Activated CD4-positive, CD25-positive, alpha-beta regulatory T cell treated with anti-CD3 and anti-CD28 coated beads, Interleukin-2, amount 50 U/mL, for 16 hours (primary cell): ENCODE results near the gene MYL4.
A peak's percentile ranks its signal among the peaks of the same experiment; 100 is the strongest.
"Not testable (repeated sequence)": the region's sequence is repeated elsewhere in the genome, so short reads cannot be mapped to it uniquely, and the experiment has no call there.

Experiments
- DNase-seq: peaks from one replicate; pipeline ENCODE4 v3.0.0-alpha.2; 2020; ENCODE audit warnings: low read depth, low spot score

Gene MYL4

DNA sequence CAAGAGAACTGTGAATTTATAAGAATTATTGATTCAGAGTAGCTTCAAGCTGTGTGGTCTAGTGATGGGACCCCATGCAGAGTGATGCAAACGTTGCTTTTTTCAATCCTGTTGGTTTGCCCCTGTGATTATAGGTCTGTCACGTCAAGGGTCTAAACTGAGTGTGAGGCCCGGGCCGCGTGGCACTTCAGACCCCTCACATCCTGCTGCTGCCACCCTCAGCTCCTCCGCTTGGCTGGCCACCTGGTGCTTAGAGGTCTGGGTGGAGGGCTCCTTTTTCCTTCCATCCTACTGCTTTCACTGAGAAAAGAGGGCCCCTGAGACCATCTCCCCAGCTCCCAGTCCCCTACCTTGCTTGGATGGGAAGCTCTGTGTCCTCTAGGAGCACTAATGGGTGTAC, 12.0 kb downstream of the MYL4 start:
- DNase-seq: no peak

DNA sequence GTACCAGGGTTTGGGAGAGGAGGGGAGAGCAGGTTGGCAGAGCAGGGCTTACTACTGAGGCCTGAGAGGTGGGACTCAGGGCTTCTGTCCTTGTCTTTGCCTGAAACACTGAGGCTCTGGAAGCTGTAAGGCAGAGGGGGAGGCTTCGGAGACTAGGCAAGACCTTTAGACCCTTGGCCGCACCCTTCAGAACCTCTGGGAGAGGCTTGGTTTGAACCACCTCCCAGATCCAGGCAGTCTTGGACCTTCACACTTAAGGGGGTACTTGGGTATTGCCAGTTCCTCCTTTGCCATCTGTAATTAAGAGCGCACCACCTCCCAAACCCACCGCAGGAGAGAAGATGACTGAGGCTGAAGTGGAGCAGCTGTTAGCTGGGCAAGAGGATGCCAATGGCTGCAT, 12.9 kb downstream of the MYL4 start:
- DNase-seq: no peak

DNA sequence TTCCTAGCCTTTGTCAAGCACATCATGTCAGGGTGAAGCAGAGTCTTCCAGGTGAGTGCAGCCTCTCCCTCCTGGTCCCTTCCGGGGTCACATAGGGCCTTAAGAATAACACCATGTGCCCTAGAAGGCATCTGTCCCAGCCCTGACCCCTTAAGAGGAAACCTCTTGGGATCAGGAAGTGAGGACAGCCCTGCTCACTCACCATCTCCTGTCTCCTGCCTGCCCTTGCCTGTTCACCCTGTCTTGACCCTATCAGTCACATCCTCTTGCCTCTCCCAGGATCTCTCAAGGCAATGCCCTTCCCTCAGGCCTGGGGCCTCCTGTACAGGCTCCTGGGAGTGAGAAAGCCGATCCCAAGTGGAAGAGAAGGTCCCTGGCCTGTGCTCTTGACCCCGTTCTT, 13.9 kb downstream of the MYL4 start:
- no peak for DNase-seq

DNA sequence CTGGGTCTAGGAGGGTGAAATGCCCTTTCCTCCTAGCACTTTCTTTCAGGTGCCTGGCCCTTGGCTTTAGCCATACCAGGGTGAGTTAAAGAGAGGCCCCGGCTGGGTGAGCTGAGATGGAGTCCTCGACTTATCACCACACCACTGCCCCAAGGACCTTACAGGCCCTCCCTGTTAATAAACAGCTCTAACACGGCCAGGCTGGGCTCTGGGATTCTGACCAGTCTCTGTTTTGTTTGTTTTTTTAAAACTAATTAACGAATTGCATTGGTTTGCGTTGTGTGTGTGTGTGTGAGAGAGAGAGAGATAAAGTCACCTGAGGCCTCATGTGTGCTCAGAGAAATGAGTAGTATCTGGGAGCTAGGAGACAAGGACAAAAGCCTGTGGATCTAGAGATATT, 14.3 kb downstream of the MYL4 start:
- no peak for DNase-seq

DNA sequence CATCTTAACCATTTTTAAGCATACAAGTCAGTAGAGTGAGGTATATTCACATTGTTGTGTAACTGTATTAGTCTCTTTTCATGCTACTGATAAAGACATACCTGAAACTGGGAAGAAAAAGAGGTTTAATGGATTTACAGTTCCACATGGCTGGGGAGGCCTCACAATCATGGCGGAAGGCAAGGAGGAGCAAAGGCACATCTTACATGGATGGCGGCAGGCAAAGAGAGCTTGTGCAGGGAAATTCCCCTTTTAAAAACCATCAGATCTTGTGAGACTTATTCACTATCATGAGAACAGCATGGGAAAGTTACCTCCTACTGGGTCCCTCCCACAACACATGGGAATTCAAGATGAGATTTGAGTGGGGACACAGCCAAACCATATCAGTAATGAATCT, 14.9 kb downstream of the MYL4 start:
- not testable (repeated sequence) for DNase-seq

DNA sequence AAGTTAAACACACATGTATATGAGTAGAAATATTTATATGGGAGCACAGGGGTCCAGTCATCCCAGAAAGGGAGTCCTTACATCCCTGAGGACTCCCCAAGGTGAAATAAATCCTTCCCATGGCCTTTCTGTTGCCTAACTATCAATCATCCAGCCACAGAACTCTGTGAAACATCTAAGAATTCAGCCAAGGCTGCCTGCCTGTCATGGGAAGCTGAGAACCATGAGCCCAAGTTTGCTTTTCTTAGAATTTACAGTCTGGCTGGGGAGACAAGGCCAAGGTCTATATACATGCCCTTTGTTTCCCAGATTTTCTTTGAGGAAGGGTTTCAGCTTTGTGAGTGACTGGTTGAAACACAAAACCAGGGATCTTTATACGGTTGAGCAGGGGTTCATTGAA, 15.8 kb downstream of the MYL4 start:
- DNase-seq: no peak

DNA sequence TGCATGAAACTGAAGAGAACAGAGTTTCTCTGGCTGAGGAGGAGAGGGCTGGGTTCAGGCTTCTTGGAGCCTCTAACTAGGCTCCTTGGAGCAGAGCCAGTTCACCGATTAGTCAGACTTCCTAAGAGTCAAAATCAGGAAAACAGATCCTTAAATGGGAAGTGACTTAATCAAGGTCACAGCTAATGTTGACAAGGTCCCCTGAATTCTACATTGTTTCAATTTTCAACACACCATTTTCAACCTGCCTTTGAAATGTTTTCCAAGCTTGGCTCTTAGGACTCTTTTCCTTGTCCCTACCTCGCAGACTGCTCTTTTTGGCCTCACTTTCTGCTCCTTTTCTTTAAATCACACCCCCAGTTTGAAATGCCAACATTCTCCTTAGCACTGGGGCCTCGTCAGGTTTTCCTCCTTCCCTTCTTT, 16.3 kb downstream of the MYL4 start:
- DNase-seq: no peak

DNA sequence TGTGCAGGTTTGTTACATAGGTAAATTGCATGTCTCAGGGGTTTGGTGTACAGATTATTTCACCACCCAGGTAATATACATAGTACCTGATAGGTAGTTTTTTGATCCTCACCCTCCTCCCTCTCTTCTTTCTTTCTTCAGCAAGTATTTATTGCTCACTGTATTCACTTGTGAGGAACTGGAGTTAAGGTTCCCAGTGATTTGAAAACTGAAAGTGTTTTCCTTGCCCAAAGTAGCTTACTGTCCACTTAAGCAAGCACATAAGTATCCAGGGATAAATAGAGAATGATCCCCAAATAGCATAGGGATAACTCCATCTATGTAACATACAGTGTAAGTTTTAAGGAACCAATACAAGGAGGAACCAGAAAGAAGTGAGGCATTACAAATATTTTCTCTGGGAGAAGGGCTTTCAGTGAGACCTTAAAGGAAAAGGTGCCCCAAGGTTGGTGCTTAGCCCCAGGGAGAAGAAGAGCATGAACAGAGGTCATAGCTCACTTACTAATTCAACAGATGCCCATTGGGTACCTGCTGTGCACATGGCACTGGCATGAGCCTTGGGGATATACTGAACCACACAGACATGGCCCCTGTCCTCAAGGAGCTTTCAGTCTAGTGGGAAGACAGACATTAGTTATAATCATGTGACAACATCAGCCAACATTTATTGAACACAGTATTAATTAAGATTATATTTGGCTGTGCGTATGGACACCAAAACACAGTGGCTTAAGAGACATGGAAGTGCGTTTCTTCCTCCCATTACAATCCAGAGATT, 17.0 kb downstream of the MYL4 start:
- DNase-seq: no peak

DNA sequence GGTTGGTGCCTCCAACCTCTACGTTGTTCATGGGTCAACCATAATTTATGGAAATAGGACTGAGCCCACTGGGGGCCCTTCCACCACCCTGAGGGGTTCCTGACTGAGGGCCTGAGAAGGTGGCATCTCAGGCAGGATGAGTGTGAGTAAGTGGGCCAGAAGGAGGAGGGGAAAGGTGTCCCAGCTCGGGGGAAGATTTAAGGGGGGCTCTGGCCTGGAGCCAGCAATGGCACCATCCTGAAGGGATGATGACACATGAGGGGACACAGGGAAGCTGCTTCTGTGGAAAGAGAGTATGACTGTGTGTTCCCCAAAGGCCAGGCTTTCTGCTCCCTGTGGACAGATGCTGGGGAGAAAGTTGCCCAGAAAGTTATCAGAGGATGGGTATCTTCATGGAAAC, 18.7 kb downstream of the MYL4 start:
- no peak for DNase-seq

DNA sequence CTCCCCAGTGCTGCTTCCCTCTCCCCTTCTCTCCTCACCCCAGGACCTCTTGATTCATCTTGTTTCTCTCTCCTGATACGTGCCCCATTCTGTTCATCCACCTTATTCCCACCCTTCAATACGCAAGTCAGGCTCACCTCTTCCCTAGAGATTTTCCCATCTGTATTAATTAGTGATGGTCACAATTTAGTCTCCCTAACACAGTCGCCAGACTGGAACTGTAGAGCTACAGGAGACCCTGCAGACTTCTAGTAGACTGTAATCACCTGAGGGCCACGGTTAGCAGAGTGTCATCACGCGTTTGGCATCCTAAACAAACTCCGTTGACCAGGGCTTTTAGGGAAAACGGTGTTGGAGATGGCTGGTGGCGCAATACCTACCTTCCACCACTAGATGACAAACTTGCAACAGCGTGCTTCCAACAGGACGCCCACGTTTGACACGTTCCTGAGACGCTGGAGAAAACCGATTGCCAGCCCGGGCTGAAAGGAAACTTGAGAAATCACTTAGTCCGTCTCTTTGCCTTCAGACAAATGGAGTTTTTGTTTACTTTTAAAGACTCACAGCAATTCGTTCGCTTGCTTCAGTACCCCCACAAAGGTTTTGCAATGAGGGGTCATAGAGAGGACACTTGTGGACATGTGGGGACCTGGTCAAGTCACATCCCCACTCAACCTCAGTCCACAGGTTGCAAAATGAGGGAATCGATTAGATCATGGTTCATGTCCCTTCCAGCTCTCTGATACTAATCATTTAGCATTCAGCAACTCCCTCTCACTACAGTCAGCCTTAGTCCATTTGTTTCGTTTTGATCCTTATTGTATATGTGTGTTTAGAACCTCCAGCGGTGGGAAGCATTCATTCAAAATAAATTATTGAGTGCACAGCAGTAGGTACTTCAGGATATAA, 20.6 kb downstream of the MYL4 start:
- peak; percentile 38 for DNase-seq

DNA sequence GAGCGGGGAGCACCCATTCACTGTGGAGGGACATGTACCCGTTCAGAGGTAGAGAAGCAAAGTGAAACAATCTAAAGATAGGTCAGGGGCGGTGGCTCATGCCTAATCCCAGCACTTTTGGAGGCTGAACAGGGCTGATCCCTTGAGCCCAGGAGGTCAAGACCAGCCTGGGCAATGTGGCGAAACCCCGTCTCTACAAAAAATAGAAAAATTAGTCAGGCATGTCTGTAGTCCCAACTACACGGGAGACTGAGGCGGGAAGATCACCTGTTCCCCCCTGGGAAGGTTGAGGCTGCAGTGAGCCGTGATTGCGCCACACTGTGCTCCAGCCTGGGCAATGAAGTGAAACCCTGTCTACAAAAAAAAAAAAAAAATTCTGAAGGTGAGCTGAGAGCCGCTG, 21.7 kb downstream of the MYL4 start:
- DNase-seq: no peak

DNA sequence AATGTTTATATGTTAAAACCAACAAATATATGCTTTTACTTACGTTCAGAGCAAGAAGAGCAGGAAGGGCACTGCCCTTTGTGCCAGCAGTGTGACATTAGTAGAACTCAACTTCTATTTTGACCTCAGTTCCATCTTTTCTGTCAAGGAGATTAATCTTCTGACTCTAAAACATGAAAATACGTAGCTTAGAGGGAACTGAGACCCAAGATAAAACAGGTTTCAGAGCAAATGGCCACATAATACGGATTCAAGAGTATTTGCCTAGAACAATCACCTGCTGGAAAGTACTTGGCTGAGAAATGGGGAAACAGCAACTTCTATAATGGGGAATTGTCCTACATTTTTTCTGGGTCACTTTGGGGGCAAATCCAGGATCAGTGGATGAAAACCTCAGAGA, 22.2 kb downstream of the MYL4 start:
- DNase-seq: no peak

DNA sequence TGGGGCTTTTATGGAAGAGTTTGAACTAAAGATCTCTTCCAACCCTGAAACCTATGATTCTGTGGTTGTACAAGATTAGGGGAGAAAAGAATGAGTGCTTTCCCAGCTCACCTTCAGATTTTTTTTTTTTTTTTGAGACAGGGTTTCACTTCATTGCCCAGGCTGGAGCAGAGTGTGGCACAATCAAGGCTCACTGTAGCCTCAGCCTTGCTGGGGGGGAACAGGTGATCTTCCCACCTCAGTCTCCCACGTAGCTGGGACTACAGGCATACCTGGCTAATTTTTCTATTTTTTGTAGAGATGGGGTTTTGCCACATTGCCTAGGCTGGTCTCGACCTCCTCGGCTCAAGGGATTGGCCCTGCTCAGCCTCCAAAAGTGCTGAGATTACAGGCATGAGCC, 22.7 kb downstream of the MYL4 start:
- no peak for DNase-seq

DNA sequence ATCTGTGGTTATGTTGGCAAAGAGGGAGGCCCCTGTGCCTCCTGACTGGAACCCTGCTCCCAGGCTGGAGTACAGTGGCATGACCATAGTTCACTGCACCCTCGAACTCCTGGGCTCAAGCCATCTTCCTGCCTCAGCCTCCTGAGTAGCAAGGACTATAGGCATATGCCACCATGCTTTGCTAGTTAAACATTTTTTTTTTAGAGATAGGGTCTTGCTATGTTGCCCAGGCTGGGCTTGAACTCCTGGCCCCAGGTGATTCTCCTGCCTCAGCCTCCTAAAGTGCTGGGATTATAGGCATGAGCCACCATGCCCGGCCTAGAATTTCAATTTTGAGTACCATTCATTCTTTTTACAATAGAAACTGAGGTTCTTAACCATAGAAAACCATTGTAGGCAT, 23.3 kb downstream of the MYL4 start:
- DNase-seq: no peak

DNA sequence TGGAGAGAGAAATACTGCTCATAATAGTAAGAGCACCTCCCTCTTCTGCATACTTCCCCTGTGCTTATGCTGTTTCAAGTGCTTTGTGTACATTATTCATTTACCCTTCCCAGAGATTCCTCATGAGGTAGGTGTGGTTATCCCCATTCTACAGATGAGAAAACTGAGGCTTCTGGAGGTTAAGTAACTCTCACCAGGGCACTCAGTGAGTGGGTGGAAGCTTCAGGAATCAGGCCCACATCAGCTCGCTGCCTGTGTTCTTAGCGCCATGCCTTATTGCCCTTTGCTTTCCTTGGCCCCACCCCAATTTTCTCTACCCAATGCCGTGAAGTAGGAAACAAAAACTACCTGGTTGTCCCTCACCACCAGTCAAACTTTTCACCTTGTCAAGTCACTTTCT, 26.4 kb downstream of the MYL4 start:
- no peak for DNase-seq

DNA sequence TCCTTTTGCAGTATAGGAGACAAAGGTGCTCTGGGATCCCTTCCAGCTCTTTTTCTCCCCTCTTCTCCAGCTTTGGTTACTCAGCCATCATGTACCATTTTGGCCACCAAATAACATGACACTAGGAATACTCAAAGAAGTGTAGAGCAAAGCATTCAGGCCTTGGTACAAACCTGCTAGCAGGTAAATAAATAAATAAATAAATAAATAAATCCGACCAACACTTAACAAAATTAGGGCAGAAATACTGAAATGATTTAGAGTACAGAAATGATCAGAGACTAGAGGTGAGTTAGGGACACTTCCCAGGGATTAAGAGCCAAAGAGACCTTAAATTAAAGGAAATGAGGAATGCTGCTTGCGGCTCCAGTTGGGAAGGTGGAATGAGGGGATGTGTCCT, 26.8 kb downstream of the MYL4 start:
- DNase-seq: no peak

DNA sequence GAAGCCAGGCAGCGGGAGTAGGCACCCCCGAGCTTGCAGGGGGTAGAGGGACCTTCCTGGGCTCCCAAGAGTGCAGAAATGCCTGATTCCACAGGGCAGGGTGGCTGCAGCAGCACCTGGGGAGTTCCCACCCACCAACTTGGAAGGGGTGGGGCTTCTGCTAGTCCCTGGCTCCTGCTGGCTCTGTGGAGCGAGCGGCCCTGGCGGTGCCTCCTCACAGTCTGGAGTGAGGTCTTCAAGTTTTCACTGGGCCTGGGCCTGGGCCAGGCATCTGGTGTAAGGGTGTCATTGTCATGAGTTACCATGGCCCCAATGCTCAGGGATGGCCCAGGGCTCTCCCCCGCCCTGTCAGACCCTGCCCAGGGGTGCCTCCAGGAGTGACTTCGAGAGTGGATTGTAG, 28.7 kb downstream of the MYL4 start:
- no peak for DNase-seq

DNA sequence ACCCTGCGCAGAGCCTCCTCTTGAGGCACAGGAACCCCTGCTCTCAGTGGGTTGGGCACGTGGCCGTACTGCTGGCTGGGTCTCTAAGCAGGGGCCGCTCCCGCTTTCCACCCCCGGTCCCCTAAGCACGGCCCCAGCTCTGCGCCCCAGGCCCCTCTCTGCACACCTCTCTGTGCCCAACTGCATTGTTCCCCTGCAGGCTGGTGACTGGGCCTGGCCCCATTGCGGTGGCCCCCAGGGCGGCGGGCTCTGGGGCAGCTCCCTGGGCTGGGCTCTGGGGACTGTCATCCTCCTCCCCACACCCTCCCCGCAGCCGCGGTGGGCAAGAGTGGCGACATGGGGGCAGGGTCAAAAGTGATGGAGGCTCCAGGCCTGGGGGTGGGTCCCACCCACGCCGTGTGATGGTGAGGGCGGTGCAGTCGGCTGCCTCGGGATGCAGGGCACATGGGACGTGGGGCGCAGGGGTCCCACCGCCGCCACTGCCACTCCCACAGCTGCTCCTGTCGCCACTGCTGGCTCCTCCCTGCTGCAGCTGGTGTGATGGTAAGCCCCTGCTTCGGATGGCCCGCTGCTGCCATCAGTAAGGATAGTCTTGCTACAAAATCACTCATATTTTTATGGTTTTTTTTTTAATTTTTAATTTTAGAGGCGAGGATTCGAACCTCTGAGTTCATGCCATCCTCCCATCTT, 29.3 kb downstream of the MYL4 start:
- no peak for DNase-seq

DNA sequence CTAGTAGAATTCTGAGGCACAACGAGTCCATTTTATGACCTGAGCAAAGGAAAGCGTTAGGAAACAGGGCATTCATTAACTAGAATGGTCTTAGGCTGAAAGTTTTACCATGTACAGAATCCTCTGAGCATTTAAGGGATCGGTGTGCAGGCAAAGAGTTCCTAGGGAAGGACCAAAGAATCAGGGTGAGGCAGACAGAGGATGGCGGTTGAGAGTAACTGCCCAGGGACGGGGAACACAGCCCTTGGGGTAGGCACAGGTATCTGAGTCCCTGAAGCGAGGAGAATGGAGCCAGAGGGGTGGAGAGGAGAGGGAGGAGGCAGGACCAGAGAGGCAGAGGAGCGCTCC, 30.4 kb downstream of the MYL4 start:
- no peak for DNase-seq

DNA sequence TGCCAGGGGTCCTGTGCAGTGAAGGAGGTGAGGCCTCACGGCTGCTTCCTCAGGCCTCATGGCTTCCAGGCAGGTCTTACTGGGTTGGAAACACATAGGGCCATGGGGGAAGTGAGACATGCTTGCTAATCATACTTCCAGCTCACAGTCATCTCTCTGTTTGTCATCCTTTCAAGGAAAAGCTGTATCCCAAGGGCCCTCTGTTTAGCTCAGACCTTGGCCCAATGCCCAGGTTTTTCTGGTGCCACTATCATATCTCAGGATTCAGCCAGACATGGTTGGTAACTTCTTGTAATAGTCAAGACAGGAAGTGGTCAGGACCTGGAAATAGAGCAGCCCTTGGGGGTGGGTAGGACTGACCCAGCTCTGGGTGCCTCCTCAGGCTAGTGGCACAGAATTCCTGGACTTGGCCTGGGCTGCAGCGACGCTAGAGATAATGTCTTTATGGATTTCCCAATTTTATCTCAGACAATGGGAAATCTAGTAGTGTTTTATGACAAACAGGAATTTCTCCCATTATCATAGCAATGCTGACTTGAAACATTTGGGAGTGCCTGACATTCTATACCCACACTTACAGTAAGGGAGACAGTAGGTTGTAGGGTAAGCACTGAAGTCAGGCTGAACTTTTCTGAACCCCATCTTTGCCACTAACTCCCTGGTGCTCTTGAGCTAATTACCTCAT, 31.0 kb downstream of the MYL4 start:
- DNase-seq: no peak

DNA sequence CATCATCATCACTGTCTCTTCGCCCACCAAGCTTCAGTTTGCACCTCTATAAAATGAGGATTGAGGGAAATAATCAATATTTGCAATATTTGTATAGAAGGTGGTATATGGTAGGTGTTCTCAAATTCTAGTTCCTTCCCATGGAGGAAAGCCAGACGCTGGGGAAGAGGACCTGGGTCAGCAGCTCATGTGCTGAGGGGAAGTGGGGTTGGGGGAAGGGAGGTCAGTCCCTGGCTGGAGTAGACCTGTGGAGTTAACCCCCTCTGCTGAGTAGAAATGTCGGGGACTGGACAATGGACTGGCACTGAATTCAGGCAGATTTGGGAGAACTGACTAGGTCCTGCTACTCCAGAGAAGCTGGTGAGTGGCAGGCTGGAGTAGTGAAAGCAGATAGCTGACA, 31.7 kb downstream of the MYL4 start:
- no peak for DNase-seq

DNA sequence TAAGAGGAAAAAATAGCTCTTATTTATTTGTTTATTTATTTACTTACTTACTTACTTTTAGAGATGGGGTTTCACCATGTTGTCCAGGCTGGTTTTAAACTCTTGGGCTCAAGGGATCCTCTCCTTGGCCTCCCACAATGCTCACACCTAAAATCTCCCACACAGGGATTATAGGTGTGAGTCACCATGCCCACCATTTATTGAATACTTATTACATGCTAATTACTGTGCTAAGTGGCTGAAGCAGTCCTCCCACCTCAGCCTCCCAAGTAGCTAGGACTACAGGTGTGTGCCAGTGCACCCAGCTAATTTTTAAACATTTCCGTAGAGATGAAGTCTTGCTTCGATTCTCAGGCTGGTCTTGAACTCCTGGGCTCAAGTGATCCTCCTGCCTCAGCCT, 33.5 kb downstream of the MYL4 start:
- no peak for DNase-seq
